Lower leg skin (tissue), 3 donors: ENCODE results near the gene TMEM144.

ENCODE experiments used
- CTCF ChIP-seq, 3 donors: fragments of 450-650 bp; IDR thresholded peaks; one replicate each; pipeline ENCODE4 v1.5.1; 2016; ENCODE audit warnings: antibody characterized with exemption in 3 of 3, mild to moderate bottlenecking in 3 of 3, moderate library complexity in 2 of 3
- POLR2A ChIP-seq, 2 donors: fragments of 450-650 bp; IDR thresholded peaks; one replicate each; pipeline ENCODE4 v1.6.1; 2016 to 2017; ENCODE audit warnings: antibody characterized with exemption in 2 of 2, mild to moderate bottlenecking in 1 of 2, moderate library complexity in 1 of 2

- TF ChIP-seq CTCF (IDR thresholded peaks at IDR 0.05) (no peak), POLR2A (IDR thresholded peaks at IDR 0.05) (no peak)
Observed at GRCh38 chr4:158255727-158256324, 45.5 kb downstream of the TMEM144 start.
